Peyer's patch (tissue), 4 donors: ENCODE measurements around the gene IL21R. TPM values are rescaled to one million over a fixed set of nuclear protein-coding genes. Genes with fewer than 3 reads are reported as not detected.
A peak's percentile ranks its signal among the peaks of the same experiment; 100 is the strongest.

ENCODE experiments used
- DNase-seq, 3 donors: peaks; one replicate each; pipeline ENCODE4 v3.0.0-alpha.2; 2017 to 2019
- H3K27ac ChIP-seq, 4 donors: fragments of 200-600 bp; sonication (generic); one replicate each; pipeline ENCODE4 v1.5.1; 2016 to 2019
- H3K27me3 ChIP-seq, 2 donors: fragments of 200-600 bp; sonication (generic); one replicate each; pipeline ENCODE4 v1.5.1; 2019
- H3K36me3 ChIP-seq, 3 donors: fragments of 200-600 bp; sonication (generic); one replicate each; pipeline ENCODE4 v1.5.1; 2016 to 2019
- H3K4me1 ChIP-seq, 4 donors: fragments of 200-600 bp; sonication (generic); one replicate each; pipeline ENCODE4 v1.5.1; 2016 to 2019
- H3K4me3 ChIP-seq, 4 donors: fragments of 200-600 bp; sonication (generic); 1 replicate in 3 of 4; 2 replicates in 1 of 4; pipeline ENCODE4 v1.5.1; 2016 to 2019; ENCODE audit warnings: mild to moderate bottlenecking in 1 of 4
- H3K9me3 ChIP-seq, 4 donors: fragments of 200-600 bp; sonication (generic); one replicate each; pipeline ENCODE4 v1.5.1; 2016 to 2019; ENCODE audit warnings: mild to moderate bottlenecking in 1 of 4
- CTCF ChIP-seq, 6 experiments: fragments of 450-650 bp in 4 of 6; fragments of 200-600 bp in 2 of 6; sonication (generic) in 1 of 6; IDR thresholded peaks; one replicate each; pipeline ENCODE4 v1.5.1; 2017 to 2019; ENCODE audit warnings: antibody characterized with exemption in 6 of 6, mild to moderate bottlenecking in 3 of 6, moderate library complexity in 1 of 6
- POLR2A ChIP-seq, 2 donors: fragments of 450-650 bp; IDR thresholded peaks; one replicate each; pipeline ENCODE4 v1.5.1; 2017; ENCODE audit warnings: antibody characterized with exemption in 2 of 2, mild to moderate bottlenecking in 2 of 2, moderate library complexity in 2 of 2
- total RNA-seq, 4 donors: library from RNA; depleted of rRNA; stranded (reverse); fragments of >200 nt; gene quantifications; one replicate each; pipeline ENCODE4 v1.1.0, GENCODE V29; 2016

The IL21R gene
- total RNA-seq, 4 donors from 2014 or later = 0.18 to 4.1 (median 1.3) TPM; not detected in 1

GRCh38 chr16:27436921-27437650 is 35.1 kb downstream of the IL21R start:
- H3K9me3 ChIP-seq = no peaks in the 10 kb centered on the region
- H3K36me3 ChIP-seq = no peaks in the 10 kb centered on the region
- no peak overlapping the region for H3K27ac ChIP-seq
- no peaks in the 10 kb centered on the region for H3K4me1 ChIP-seq
- peak in 2 of 3 donors; percentile 6 to 37 for DNase-seq
- TF ChIP-seq CTCF (IDR thresholded peaks at IDR 0.05) (no peak), POLR2A (IDR thresholded peaks at IDR 0.05) (no peak)
- H3K27me3 ChIP-seq = no peaks in the 10 kb centered on the region
- no peak overlapping the region for H3K4me3 ChIP-seq

DNA sequence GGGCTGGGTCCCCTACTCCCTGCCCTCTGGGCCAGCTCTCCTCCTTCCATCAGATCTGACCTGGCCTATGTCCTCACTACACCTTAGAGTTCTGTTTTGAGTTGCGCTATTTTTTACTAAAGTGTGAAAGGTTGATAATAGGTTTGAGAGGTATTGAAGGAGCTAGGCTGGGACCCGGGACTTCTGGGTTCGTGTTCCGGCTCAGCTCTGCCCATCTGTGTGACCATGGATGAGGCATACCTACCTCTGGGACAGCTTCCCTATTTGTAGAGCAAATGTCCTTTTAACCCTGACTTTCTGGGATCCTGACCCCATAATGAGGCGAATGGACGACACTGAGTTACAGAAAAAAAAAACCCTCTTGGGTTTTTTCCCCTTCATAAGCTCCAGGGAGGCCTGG is 36.0 kb downstream of the IL21R start:
- no peaks in the 10 kb centered on the region for H3K27me3 ChIP-seq
- no peaks in the 10 kb centered on the region for H3K9me3 ChIP-seq
- no peaks in the 10 kb centered on the region for H3K36me3 ChIP-seq
- TF ChIP-seq CTCF (IDR thresholded peaks at IDR 0.05) = no peak
- TF ChIP-seq POLR2A (IDR thresholded peaks at IDR 0.05) = no peak
- no peak overlapping the region for H3K4me3 ChIP-seq
- no peak for DNase-seq
- no peaks in the 10 kb centered on the region for H3K4me1 ChIP-seq
- H3K27ac ChIP-seq = no peak overlapping the region

DNA sequence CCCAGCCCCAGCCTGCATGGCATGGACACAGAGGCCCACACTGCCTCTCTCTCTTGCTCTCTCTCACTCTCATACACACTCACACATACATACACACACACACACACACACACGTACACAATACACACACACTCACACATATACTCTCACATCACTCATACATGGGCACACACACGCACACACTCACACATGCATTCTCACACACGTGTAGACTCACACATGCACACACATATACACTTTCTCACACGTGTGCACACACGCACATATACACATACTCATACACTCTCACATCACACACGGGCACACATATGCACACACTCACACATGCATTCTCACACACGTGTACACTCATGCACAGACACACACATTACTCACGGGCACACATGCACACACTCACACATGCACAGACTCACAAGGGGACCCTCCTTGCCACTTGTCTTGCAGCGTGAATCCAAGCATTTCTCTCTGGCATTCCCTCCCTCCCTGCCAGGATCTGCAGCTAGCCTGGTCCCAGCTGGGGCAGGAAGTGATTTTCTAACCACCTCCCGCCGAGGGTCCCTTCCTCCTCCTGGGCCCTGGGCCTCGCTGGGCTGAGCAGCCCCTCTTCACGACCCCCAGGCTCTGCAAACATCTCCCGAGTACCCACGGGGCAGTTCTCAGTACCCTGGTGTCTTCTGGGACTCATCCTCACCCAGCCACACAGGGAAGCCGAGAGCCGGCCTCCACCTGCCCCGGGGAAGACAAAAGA is 37.5 kb downstream of the IL21R start:
- Histone ChIP-seq H3K36me3 (no peaks in the 10 kb centered on the region), H3K9me3 (peaks cover 0 to 5% (median 2%) of the 10 kb centered on the region in 4 donors), H3K27ac (no peak overlapping the region), H3K27me3 (no peaks in the 10 kb centered on the region), H3K4me1 (no peaks in the 10 kb centered on the region), H3K4me3 (no peak overlapping the region)
- peak in 1 of 3 donors; percentile 17 for DNase-seq
- TF ChIP-seq CTCF (IDR thresholded peaks at IDR 0.05) = no peak
- TF ChIP-seq POLR2A (IDR thresholded peaks at IDR 0.05) = no peak

- Histone ChIP-seq H3K27me3 (no peaks in the 10 kb centered on the region), H3K36me3 (no peaks in the 10 kb centered on the region), H3K4me1 (no peaks in the 10 kb centered on the region), H3K9me3 (peaks cover 0 to 12% (median 3%) of the 10 kb centered on the region in 4 donors), H3K4me3 (no peak overlapping the region), H3K27ac (no peak overlapping the region)
- no peak for DNase-seq
- TF ChIP-seq POLR2A (IDR thresholded peaks at IDR 0.05) (no peak), CTCF (IDR thresholded peaks at IDR 0.05) (no peak)
Measured at GRCh38 chr16:27441276-27441675, 39.3 kb downstream of the IL21R start.

DNA sequence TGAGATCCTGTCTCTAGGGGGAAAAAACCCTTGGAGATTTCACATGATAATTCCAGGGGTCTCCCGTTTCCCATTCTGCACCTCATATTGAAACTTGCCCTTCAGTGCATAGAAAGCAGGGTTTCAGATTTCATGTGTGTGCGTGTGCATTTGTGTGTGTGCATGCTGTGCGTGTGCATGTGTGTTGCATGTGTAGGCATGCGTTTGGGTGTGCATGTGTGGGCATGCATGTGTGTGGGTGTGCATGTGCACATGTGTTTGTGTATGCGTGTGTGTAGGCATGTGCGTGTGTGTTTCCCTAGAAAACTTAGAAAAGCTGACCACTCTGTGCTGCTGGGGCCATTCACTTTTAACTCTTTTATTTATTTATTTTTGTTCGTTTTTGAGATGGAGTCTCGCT is 40.0 kb downstream of the IL21R start:
- H3K4me3 ChIP-seq = no peak overlapping the region
- no peak for DNase-seq
- no peak for TF ChIP-seq CTCF (IDR thresholded peaks at IDR 0.05)
- no peak for TF ChIP-seq POLR2A (IDR thresholded peaks at IDR 0.05)
- H3K36me3 ChIP-seq = no peaks in the 10 kb centered on the region
- H3K9me3 ChIP-seq = peaks cover 0 to 12% (median 3%) of the 10 kb centered on the region in 4 donors
- H3K27ac ChIP-seq = no peak overlapping the region
- no peaks in the 10 kb centered on the region for H3K4me1 ChIP-seq
- no peaks in the 10 kb centered on the region for H3K27me3 ChIP-seq
